Nephron progenitor cell (in vitro differentiated cells): ENCODE data around the gene CDX1.

Experiments used
- DNase-seq: peaks from one replicate; pipeline ENCODE4 v3.0.0; 2021
- H3K27ac Mint-ChIP-seq: 2 replicates; pipeline ENCODE4 v1.8.0; 2021; ENCODE audit warnings: mild to moderate bottlenecking, moderate library complexity, mixed read lengths
- H3K27me3 Mint-ChIP-seq: 2 replicates; pipeline ENCODE4 v1.8.0; 2021; ENCODE audit warnings: mild to moderate bottlenecking, low read depth, mixed read lengths; ENCODE audit not compliant: poor library complexity
- H3K36me3 Mint-ChIP-seq: 2 replicates; pipeline ENCODE4 v1.8.0; 2021; ENCODE audit warnings: low read depth, mixed read lengths
- H3K4me1 Mint-ChIP-seq: 2 replicates; pipeline ENCODE4 v1.8.0; 2021; ENCODE audit warnings: mixed read lengths
- H3K4me3 Mint-ChIP-seq: 2 replicates; pipeline ENCODE4 v1.8.0; 2021; ENCODE audit warnings: mild to moderate bottlenecking, moderate library complexity, mixed read lengths
- H3K9me3 Mint-ChIP-seq: 2 replicates; pipeline ENCODE4 v1.8.0; 2021; ENCODE audit warnings: mild to moderate bottlenecking, moderate library complexity, mixed read lengths
- CTCF ChIP-seq: fragments of 200-600 bp; sonication (generic); IDR thresholded peaks from 2 replicates; pipeline ENCODE4 v1.5.0; 2021; ENCODE audit warnings: antibody characterized with exemption

The CDX1 gene

DNA sequence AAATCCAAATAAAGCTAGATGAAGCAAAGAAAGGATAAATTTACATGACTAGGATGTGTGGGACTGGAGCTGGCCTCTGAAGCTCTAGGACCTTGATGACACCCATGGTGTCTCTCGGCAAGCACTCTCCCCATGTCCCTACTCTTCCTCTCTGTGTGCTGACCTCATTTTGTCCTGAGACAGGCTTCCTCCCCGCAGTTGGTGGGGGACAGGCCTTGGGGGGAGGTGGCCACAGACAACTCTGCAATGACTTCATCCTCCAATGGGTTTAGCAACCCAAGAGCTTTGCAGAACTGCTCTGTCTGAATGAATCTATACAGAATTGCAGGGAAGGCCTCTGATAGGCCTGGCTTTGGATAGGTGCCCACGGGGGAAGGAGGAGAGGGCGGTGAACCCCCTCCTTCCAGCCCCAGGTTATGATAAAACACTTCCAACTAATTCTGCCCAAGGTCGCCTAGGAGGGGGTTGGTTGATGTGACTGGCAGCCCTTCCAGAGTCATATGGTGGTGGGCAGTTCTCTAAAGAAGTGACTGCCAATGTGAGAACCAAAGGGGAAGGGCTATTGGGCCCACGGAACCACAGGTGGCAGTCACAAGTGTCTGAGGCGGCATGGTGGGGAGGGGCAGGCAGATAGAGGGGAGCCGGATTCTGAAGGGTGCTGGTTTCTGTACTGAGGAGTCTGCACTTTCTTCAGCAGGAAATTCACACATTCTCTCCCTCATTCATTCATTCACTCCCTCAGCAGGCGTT, 29.3 kb downstream of the CDX1 start:
- no peak for DNase-seq
- no peaks in the 10 kb centered on the region for H3K36me3 Mint-ChIP-seq
- no peaks in the 10 kb centered on the region for H3K9me3 Mint-ChIP-seq
- H3K4me1 Mint-ChIP-seq, result peaks cover 36% of the 10 kb centered on the region
- H3K27ac Mint-ChIP-seq, result no peak overlapping the region
- H3K4me3 Mint-ChIP-seq, result no peak overlapping the region
- peaks cover 25% of the 10 kb centered on the region for H3K27me3 Mint-ChIP-seq
- TF ChIP-seq CTCF, result no peak

GRCh38 chr5:150196514-150196913, 29.9 kb downstream of the CDX1 start:
- H3K27me3 Mint-ChIP-seq, result peaks cover 21% of the 10 kb centered on the region
- no peak for TF ChIP-seq CTCF
- no peak overlapping the region for H3K4me3 Mint-ChIP-seq
- DNase-seq, result no peak
- H3K36me3 Mint-ChIP-seq, result no peaks in the 10 kb centered on the region
- peaks cover 30% of the 10 kb centered on the region for H3K4me1 Mint-ChIP-seq
- H3K9me3 Mint-ChIP-seq, result no peaks in the 10 kb centered on the region
- no peak overlapping the region for H3K27ac Mint-ChIP-seq

DNA sequence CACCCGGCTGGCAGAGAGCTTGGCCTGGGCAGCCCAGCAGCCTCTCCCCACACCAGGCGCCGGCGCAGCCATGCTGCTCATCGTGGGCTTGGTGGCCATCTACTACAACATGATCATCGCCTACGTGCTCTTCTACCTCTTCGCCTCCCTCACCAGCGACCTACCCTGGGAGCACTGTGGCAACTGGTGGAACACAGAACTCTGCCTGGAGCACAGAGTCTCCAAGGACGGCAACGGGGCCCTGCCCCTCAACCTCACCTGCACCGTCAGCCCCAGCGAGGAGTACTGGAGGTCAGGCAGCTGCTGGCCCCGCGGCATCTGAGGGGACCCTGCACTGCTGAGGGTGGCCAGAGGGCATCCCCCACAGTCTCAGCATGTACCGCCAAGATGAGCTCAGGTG, 30.4 kb downstream of the CDX1 start:
- H3K4me3 Mint-ChIP-seq, result no peak overlapping the region

GRCh38 chr5:150197476-150197875, 30.9 kb downstream of the CDX1 start:
- H3K4me3 Mint-ChIP-seq, result no peak overlapping the region
- peaks cover 17% of the 10 kb centered on the region for H3K27me3 Mint-ChIP-seq
- no peak for DNase-seq
- H3K4me1 Mint-ChIP-seq, result peaks cover 26% of the 10 kb centered on the region
- no peaks in the 10 kb centered on the region for H3K9me3 Mint-ChIP-seq
- no peak overlapping the region for H3K27ac Mint-ChIP-seq
- no peak for TF ChIP-seq CTCF
- no peaks in the 10 kb centered on the region for H3K36me3 Mint-ChIP-seq

More for the DNA sequence above, 30.4 kb downstream of the CDX1 start:
- H3K27ac Mint-ChIP-seq, result no peak overlapping the region
- peaks cover 16% of the 10 kb centered on the region for H3K27me3 Mint-ChIP-seq
- DNase-seq, result no peak
- H3K4me1 Mint-ChIP-seq, result peaks cover 26% of the 10 kb centered on the region
- no peaks in the 10 kb centered on the region for H3K9me3 Mint-ChIP-seq
- H3K36me3 Mint-ChIP-seq, result no peaks in the 10 kb centered on the region
- TF ChIP-seq CTCF, result no peak

DNA sequence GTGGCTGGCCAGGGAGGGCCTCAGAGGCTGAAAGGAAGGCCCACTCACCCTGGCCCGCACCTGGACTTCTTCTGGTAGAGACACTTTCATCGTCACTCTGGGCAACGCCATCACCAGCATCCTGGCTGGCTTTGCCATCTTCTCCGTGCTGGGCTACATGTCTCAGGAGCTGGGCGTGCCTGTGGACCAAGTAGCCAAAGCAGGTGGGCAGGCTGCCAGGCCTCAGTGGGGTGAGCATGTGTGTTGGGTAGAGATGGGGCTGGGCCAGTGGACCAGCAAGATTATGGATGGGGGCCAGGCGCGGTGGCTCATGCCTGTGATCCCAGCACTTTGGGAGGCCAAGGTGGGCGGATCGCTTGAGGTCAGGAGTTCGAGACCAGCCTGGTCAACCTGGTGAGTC, 35.9 kb downstream of the CDX1 start:
- no peak for TF ChIP-seq CTCF
- Mint-ChIP-seq H3K27me3 (peaks cover 13% of the 10 kb centered on the region), H3K9me3 (no peaks in the 10 kb centered on the region), H3K27ac (no peak overlapping the region), H3K36me3 (no peaks in the 10 kb centered on the region), H3K4me1 (peaks cover 16% of the 10 kb centered on the region), H3K4me3 (no peak overlapping the region)
- no peak for DNase-seq
